NB4 (cell line): ENCODE results near the gene EPN2.

ENCODE experiments used
- MYC ChIP-seq: IDR thresholded peaks from 2 replicates; pipeline ENCODE4 v1.6.1; 2011; ENCODE audit warnings: low read depth, low read length
- POLR2A ChIP-seq: IDR thresholded peaks from 2 replicates; pipeline ENCODE4 v1.6.1; 2011; ENCODE audit warnings: mild to moderate bottlenecking; ENCODE audit not compliant: insufficient read length; ENCODE audit errors: extremely low read depth
- TF ChIP-seq, protein P1 (sequence below): IDR thresholded peaks from one replicate; pipeline ENCODE4 v1.5.1; 2012; ENCODE audit warnings: low read depth, low read length

DNA sequence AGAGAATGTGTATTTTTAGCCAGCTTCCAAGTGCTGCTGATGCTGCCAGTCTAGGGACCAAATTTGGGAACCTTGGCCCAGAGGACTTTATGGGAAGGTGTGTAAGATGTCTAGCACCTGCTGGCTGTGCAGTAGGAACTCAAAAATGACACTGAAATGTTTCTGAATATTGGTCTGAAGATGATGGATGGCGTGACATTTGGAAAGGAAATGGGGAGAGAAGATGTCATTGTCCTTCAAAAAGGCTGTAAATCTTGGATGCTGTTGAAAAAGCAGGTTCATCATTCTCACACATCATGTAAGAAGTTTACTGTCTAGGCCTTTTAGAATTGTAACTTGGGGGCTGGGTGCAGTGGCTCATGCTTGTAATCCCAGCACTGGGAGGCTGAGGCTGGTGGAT is 6.7 kb downstream of the EPN2 start:
- TF ChIP-seq, protein P1, sequence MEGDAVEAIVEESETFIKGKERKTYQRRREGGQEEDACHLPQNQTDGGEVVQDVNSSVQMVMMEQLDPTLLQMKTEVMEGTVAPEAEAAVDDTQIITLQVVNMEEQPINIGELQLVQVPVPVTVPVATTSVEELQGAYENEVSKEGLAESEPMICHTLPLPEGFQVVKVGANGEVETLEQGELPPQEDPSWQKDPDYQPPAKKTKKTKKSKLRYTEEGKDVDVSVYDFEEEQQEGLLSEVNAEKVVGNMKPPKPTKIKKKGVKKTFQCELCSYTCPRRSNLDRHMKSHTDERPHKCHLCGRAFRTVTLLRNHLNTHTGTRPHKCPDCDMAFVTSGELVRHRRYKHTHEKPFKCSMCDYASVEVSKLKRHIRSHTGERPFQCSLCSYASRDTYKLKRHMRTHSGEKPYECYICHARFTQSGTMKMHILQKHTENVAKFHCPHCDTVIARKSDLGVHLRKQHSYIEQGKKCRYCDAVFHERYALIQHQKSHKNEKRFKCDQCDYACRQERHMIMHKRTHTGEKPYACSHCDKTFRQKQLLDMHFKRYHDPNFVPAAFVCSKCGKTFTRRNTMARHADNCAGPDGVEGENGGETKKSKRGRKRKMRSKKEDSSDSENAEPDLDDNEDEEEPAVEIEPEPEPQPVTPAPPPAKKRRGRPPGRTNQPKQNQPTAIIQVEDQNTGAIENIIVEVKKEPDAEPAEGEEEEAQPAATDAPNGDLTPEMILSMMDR: no peak
- no peak for TF ChIP-seq MYC
- no peak for TF ChIP-seq POLR2A
